ENCODE measurements around the gene CHRD.

Gene CHRD

DNA sequence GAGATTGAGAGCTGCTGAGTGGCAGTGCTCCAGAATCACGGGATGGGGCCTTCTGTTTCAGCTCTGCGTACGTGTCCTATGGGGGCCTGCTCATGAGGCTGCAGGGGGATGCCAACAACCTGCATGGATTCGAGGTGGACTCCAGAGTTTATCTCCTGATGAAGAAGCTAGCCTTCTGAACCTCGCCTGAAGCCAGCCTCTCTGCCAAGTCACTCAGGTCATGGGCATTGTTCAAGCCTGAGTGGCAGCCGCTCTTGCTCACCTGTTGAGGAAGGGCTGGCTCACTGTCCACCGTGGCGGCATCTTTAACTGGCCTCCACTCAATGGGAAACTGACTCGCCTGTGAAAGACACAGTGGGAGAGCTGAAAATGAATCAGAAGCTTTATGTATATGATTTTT is 11.7 kb upstream of the CHRD start:
- H3K27ac ChIP-seq = no peak overlapping the region
- CTCF ChIA-PET = interaction anchor here (0.6 to 1.4 kb wide), 5 partner anchors 145 to 193 kb away, joined by 3 to 5 read pairs (median 3); partner anchors contain the start of gene EPHB3
- no peak for DNase-seq (ENCODE audit: low spot score)
- TF ChIP-seq, protein P1, sequence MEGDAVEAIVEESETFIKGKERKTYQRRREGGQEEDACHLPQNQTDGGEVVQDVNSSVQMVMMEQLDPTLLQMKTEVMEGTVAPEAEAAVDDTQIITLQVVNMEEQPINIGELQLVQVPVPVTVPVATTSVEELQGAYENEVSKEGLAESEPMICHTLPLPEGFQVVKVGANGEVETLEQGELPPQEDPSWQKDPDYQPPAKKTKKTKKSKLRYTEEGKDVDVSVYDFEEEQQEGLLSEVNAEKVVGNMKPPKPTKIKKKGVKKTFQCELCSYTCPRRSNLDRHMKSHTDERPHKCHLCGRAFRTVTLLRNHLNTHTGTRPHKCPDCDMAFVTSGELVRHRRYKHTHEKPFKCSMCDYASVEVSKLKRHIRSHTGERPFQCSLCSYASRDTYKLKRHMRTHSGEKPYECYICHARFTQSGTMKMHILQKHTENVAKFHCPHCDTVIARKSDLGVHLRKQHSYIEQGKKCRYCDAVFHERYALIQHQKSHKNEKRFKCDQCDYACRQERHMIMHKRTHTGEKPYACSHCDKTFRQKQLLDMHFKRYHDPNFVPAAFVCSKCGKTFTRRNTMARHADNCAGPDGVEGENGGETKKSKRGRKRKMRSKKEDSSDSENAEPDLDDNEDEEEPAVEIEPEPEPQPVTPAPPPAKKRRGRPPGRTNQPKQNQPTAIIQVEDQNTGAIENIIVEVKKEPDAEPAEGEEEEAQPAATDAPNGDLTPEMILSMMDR (conservative IDR thresholded peaks at IDR 0.05; ENCODE audit: low read depth) = no peak
- POLR2A ChIA-PET (ENCODE audit: low non-redundant PET) = no interaction called here

DNA sequence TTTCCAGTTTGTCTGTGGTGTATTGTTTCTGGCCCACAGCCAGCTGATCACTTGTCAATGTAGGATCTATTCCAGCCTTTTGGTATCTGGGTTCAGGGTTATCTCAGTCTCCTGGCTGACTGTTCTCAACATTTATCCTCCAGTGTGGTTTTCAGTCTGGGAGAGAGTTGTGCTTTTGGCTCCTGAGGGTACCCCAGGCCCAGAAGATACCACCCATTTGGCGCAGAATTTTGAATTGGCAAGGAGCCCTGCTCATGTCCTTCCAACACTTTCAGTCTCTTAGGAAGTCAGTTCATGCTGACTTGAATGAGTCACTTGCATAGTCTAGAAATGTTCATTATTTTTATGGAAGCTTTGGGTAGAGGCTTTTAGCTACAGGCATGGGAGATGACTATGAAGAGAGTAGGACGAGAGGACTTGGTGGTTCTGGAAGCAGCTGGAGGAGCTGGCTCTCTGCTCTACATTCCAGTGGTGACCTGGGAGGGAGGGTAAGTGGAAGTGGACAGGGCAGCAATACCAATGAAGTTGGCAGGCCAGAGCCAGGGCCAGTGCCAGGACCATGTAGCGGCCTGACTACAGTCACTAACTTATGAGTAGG is 11.2 kb upstream of the CHRD start:
- H3K27ac ChIP-seq = peak overlapping the region; percentile 47
- CTCF ChIA-PET = interaction anchor here (0.5 to 1.4 kb wide), 5 partner anchors 38 to 192 kb away, joined by 3 to 5 read pairs (median 4); partner anchors contain the start of gene EPHB3
- TF ChIP-seq, protein P1 (conservative IDR thresholded peaks at IDR 0.05; ENCODE audit: low read depth) = no peak
- POLR2A ChIA-PET (ENCODE audit: low non-redundant PET) = no interaction called here
- no peak for DNase-seq (ENCODE audit: low spot score)

DNA sequence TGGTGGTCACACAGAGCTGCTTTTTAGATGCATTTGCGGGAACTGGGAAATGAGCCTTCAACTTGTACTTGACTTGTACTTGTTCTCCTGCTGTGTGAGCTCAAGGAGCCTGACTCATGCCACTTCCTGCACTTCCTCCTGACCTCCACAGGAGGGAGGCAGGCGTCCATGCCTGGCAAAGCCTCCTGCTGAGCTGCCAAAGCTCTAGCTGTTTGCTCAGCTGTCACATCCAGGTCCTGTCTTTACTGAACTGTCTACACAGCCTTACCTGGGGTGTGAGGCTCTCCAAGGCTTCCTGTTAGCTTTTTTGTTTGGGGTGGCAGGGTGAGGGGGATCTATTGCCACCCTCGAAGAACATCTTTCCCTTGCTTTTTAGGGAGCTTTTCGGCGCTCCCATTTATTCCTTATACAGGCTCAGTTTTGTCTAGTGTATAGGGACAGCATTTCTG is 8.3 kb upstream of the CHRD start:
- peak; percentile 86 for DNase-seq (ENCODE audit: low spot score)
- H3K27ac ChIP-seq = no peak overlapping the region

DNA sequence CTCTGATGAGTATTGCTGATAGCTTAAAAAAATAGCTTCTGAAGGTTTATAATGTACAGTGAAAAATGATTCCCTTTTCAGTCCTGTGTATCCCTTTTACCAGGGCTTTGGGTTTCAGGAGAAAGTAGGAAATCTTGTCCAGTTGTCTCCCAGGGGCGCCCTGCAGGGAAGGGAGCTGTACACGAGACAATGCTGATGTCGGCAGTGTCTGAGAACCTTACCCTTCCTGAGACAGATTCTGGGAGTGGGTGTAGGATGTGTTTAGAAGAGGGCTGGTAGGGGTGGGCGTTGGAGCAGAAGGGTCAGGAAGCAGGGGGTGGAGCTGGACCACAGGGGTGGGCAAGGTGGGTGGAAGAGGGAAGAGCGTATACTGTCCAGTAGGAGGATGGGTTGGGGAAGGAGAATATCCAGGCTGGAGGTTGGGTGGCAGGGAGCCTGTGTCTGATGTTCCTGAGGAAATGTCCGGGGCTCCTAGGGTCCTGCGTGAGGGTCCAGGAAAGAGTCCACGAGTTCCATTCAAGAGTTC is 7.5 kb upstream of the CHRD start:
- no peak for DNase-seq (ENCODE audit: low spot score)
- no peak overlapping the region for H3K27ac ChIP-seq
- TF ChIP-seq, protein P1 (conservative IDR thresholded peaks at IDR 0.05; ENCODE audit: low read depth) = no peak
- ChIA-PET POLR2A (ENCODE audit: low non-redundant PET) (no interaction called here), CTCF (interaction anchor here (0.6 to 2.6 kb wide), 12 partner anchors 8 to 173 kb away, joined by 3 to 44 read pairs (median 5); no protein-coding TSS in a partner anchor)

More for the DNA sequence above, 8.3 kb upstream of the CHRD start:
- TF ChIP-seq, protein P1 (conservative IDR thresholded peaks at IDR 0.05; ENCODE audit: low read depth) = peak; percentile 94
- POLR2A ChIA-PET (ENCODE audit: low non-redundant PET) = no interaction called here
- CTCF ChIA-PET = interaction anchor here (0.6 to 2.6 kb wide), 19 partner anchors 8 to 174 kb away, joined by 3 to 44 read pairs (median 4); no protein-coding TSS in a partner anchor

GRCh38 chr3:184372911-184373310 is 6.9 kb upstream of the CHRD start:
- TF ChIP-seq, protein P1 (conservative IDR thresholded peaks at IDR 0.05; ENCODE audit: low read depth) = no peak
- CTCF ChIA-PET = interaction anchor here (0.6 to 2.6 kb wide), 6 partner anchors 9 to 168 kb away, joined by 3 to 44 read pairs (median 7); no protein-coding TSS in a partner anchor
- DNase-seq (ENCODE audit: low spot score) = no peak
- POLR2A ChIA-PET (ENCODE audit: low non-redundant PET) = no interaction called here
- no peak overlapping the region for H3K27ac ChIP-seq

GRCh38 chr3:184373422-184373821 is 6.4 kb upstream of the CHRD start:
- POLR2A ChIA-PET (ENCODE audit: low non-redundant PET) = no interaction called here

More at GRCh38 chr3:184373422-184373821, 6.4 kb upstream of the CHRD start:
- H3K27ac ChIP-seq = no peak overlapping the region
- CTCF ChIA-PET = interaction anchor here (0.5 to 2.3 kb wide), 5 partner anchors 10 to 168 kb away, joined by 3 to 13 read pairs (median 6); no protein-coding TSS in a partner anchor
- DNase-seq (ENCODE audit: low spot score) = no peak
- TF ChIP-seq, protein P1 (conservative IDR thresholded peaks at IDR 0.05; ENCODE audit: low read depth) = no peak

All from RWPE1 (cell line).